Stimulated activated CD8-positive, alpha-beta memory T cell treated with anti-CD3 and anti-CD28 coated beads, Interleukin-12 subunit alpha, Interleukin-12 subunit beta, amount 100 ng/mL, for 1 hour (primary cell): ENCODE results near the gene NRAS.

Experiments
- DNase-seq: peaks from one replicate; pipeline ENCODE4 v3.0.0-alpha.2; 2020; ENCODE audit warnings: low read depth

NRAS gene

GRCh38 chr1:114725230-114725629 is 8.7 kb upstream of the NRAS start:
- no peak for DNase-seq

GRCh38 chr1:114723915-114724314 is 7.3 kb upstream of the NRAS start:
- DNase-seq = no peak

GRCh38 chr1:114723457-114723856 is 6.9 kb upstream of the NRAS start:
- DNase-seq = no peak

- no peak for DNase-seq
Measured at GRCh38 chr1:114720492-114720891, 3.9 kb upstream of the NRAS start.

GRCh38 chr1:114719424-114719787 is 2.8 kb upstream of the NRAS start:
- no peak for DNase-seq

- DNase-seq = no peak
Measured at GRCh38 chr1:114718661-114719423, 2.3 kb upstream of the NRAS start.

GRCh38 chr1:114715952-114716303 is 643 bp downstream of the NRAS start:
- no peak for DNase-seq

GRCh38 chr1:114712977-114713376 is 3.6 kb downstream of the NRAS start:
- no peak for DNase-seq

GRCh38 chr1:114710360-114710759 is 6.2 kb downstream of the NRAS start:
- no peak for DNase-seq

GRCh38 chr1:114707604-114708003 is 9.0 kb downstream of the NRAS start:
- DNase-seq = no peak

GRCh38 chr1:114703242-114703641 is 13.3 kb downstream of the NRAS start:
- DNase-seq = no peak

- no peak for DNase-seq
Measured at GRCh38 chr1:114702737-114703136, 13.8 kb downstream of the NRAS start.

- no peak for DNase-seq
Measured at GRCh38 chr1:114701931-114702330, 14.6 kb downstream of the NRAS start.

- no peak for DNase-seq
Measured at GRCh38 chr1:114700036-114700600, 16.5 kb downstream of the NRAS start.

GRCh38 chr1:114696810-114697209 is 19.8 kb downstream of the NRAS start:
- no peak for DNase-seq

GRCh38 chr1:114695430-114696058 is 21.0 kb downstream of the NRAS start, which contains the start of gene AMPD1:
TSS of gene AMPD1 (minus strand) at chr1:114695546. CDS start at chr1:114695471, 75 bp downstream.
- DNase-seq = no peak

- DNase-seq = no peak
Measured at GRCh38 chr1:114694540-114695310, 21.8 kb downstream of the NRAS start.

GRCh38 chr1:114692947-114693346 is 23.6 kb downstream of the NRAS start:
- DNase-seq = no peak

- no peak for DNase-seq
Measured at GRCh38 chr1:114691061-114691460, 25.5 kb downstream of the NRAS start.

- no peak for DNase-seq
Measured at GRCh38 chr1:114690148-114690547, 26.4 kb downstream of the NRAS start.

- DNase-seq = no peak
Measured at GRCh38 chr1:114688526-114688925, 28.0 kb downstream of the NRAS start.

- no peak for DNase-seq
Measured at GRCh38 chr1:114685851-114686250, 30.7 kb downstream of the NRAS start.

GRCh38 chr1:114677691-114678090 is 38.9 kb downstream of the NRAS start:
- no peak for DNase-seq
